ENCODE results near the gene PRR23C.

PRR23C gene

GRCh38 chr3:139044366-139045210 lies at the start of gene PRR23C:
TSS of gene PRR23C (minus strand) at chr3:139044892. CDS start at chr3:139044620, 272 bp downstream.
- no peaks in the 10 kb centered on the region for H3K9me3 ChIP-seq (ENCODE audit: control insufficient read depth, low read length)
- H3K9ac ChIP-seq (ENCODE audit: low read length) = no peak within 1 kb of the TSS
- no peaks in the 10 kb centered on the region for H3K36me3 ChIP-seq (ENCODE audit: control insufficient read depth, insufficient read depth, low read length, severe bottlenecking)
- H3K4me1 ChIP-seq (ENCODE audit: control insufficient read depth, insufficient read depth, low read length) = no peaks in the 10 kb centered on the region
- no peak for DNase-seq (ENCODE audit: low read depth)
- H3K27me3 ChIP-seq (replicated peaks; ENCODE audit: control insufficient read depth, insufficient read depth, low read length) = no peaks in the 10 kb centered on the region
- H3K4me3 ChIP-seq (ENCODE audit: low read length) = no peak within 1 kb of the TSS

- H3K27me3 ChIP-seq (replicated peaks; ENCODE audit: control insufficient read depth, insufficient read depth, low read length) = peaks cover 15% of the 10 kb centered on the region
- no peaks in the 10 kb centered on the region for H3K4me1 ChIP-seq (ENCODE audit: control insufficient read depth, insufficient read depth, low read length)
- peaks cover 26% of the 10 kb centered on the region for H3K9me3 ChIP-seq (ENCODE audit: control insufficient read depth, low read length)
- DNase-seq (ENCODE audit: low read depth) = no peak
- no peak overlapping the region for H3K4me3 ChIP-seq (ENCODE audit: low read length)
- H3K36me3 ChIP-seq (ENCODE audit: control insufficient read depth, insufficient read depth, low read length, severe bottlenecking) = no peaks in the 10 kb centered on the region
- H3K9ac ChIP-seq (ENCODE audit: low read length) = no peak overlapping the region
These were observed 49.1 kb upstream of the PRR23C start for GRCh38 chr3:139093840-139094239.

- Histone ChIP-seq H3K9ac (ENCODE audit: low read length) (no peak overlapping the region), H3K9me3 (ENCODE audit: control insufficient read depth, low read length) (peaks cover 16% of the 10 kb centered on the region), H3K4me1 (ENCODE audit: control insufficient read depth, insufficient read depth, low read length) (no peaks in the 10 kb centered on the region), H3K27me3 (replicated peaks; ENCODE audit: control insufficient read depth, insufficient read depth, low read length) (peaks cover 6% of the 10 kb centered on the region), H3K4me3 (ENCODE audit: low read length) (no peak overlapping the region), H3K36me3 (ENCODE audit: control insufficient read depth, insufficient read depth, low read length, severe bottlenecking) (no peaks in the 10 kb centered on the region)
- no peak for DNase-seq (ENCODE audit: low read depth)
These were observed 44.0 kb upstream of the PRR23C start for GRCh38 chr3:139088462-139089324.

- Histone ChIP-seq H3K36me3 (ENCODE audit: control insufficient read depth, insufficient read depth, low read length, severe bottlenecking) (no peaks in the 10 kb centered on the region), H3K4me1 (ENCODE audit: control insufficient read depth, insufficient read depth, low read length) (no peaks in the 10 kb centered on the region), H3K9me3 (ENCODE audit: control insufficient read depth, low read length) (peaks cover 23% of the 10 kb centered on the region), H3K27me3 (replicated peaks; ENCODE audit: control insufficient read depth, insufficient read depth, low read length) (peaks cover 6% of the 10 kb centered on the region), H3K9ac (ENCODE audit: low read length) (no peak overlapping the region), H3K4me3 (ENCODE audit: low read length) (no peak overlapping the region)
- DNase-seq (ENCODE audit: low read depth) = no peak
These were observed 42.9 kb upstream of the PRR23C start for GRCh38 chr3:139087621-139088020.

DNA sequence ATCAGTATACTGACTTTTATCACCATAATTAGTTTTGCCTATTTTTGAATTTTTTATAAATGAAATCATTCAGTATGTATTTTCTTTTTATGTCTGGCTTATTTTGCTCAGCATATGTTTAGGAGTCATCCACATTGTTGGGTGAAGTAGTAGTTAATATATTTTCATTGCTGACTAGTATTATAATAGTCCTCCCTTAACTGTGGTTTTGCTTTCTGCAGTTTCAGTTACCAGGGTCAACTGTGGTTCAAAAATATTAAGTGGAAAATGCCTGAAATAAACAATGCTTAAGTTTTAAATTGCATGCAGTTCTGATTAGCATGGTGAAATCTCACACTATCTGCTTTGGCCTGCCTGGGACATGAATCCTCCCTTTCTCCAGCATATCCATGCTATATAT lies 39.5 kb upstream of the PRR23C start:
- no peak for DNase-seq (ENCODE audit: low read depth)
- Histone ChIP-seq H3K27me3 (replicated peaks; ENCODE audit: control insufficient read depth, insufficient read depth, low read length) (no peaks in the 10 kb centered on the region), H3K4me3 (ENCODE audit: low read length) (no peak overlapping the region), H3K36me3 (ENCODE audit: control insufficient read depth, insufficient read depth, low read length, severe bottlenecking) (no peaks in the 10 kb centered on the region), H3K9me3 (ENCODE audit: control insufficient read depth, low read length) (peaks cover 14% of the 10 kb centered on the region), H3K4me1 (ENCODE audit: control insufficient read depth, insufficient read depth, low read length) (no peaks in the 10 kb centered on the region), H3K9ac (ENCODE audit: low read length) (no peak overlapping the region)

DNA sequence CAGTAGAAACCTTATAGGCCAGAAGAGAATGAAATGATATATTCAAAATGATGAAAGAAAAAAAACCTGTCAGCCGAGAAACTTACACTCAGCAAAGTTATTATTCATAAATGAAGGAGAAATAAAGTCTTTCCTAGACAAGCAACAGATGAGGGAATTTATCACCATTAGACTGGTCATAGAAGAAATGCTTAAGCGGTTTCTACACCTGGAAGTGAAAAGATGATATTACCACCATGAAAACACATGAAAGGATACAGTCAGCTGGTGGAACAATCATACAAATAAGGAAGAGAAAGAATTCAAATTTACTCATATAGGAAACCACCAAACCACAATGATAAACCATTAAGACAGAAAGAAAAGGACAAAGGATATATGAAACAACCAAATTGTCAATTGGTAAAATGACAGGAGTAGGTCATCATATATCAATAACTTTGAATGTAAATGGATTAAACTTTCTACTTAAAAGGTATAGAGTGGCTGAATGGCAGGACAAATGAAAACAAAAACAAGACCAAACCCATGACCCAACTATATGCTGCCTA lies 29.9 kb upstream of the PRR23C start:
- H3K4me3 ChIP-seq (ENCODE audit: low read length) = no peak overlapping the region
- H3K9me3 ChIP-seq (ENCODE audit: control insufficient read depth, low read length) = peaks cover 15% of the 10 kb centered on the region
- no peaks in the 10 kb centered on the region for H3K36me3 ChIP-seq (ENCODE audit: control insufficient read depth, insufficient read depth, low read length, severe bottlenecking)
- H3K4me1 ChIP-seq (ENCODE audit: control insufficient read depth, insufficient read depth, low read length) = no peaks in the 10 kb centered on the region
- no peaks in the 10 kb centered on the region for H3K27me3 ChIP-seq (replicated peaks; ENCODE audit: control insufficient read depth, insufficient read depth, low read length)
- no peak for DNase-seq (ENCODE audit: low read depth)
- H3K9ac ChIP-seq (ENCODE audit: low read length) = no peak overlapping the region

DNA sequence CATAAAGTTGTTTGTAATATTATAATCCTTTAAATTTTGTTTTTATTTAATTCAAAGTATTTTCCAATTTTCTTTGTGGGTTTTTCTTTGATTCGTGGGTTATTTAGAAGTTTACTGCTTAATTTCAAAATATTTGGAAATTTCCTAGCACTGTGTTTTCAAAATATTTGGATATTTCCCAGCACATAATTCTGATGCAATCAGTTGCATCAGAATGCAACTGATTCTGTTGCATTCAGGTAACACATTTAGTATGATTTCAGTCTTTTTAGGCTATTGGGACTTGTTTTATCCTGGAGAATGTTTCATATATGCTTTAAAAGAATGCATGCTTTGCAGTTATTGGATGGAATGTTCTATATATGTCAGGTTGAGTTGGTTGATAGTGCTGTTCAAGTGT lies 18.2 kb upstream of the PRR23C start:
- Histone ChIP-seq H3K9me3 (ENCODE audit: control insufficient read depth, low read length) (no peaks in the 10 kb centered on the region), H3K9ac (ENCODE audit: low read length) (no peak overlapping the region), H3K4me1 (ENCODE audit: control insufficient read depth, insufficient read depth, low read length) (peaks cover 9% of the 10 kb centered on the region), H3K36me3 (ENCODE audit: control insufficient read depth, insufficient read depth, low read length, severe bottlenecking) (no peaks in the 10 kb centered on the region), H3K4me3 (ENCODE audit: low read length) (no peak overlapping the region), H3K27me3 (replicated peaks; ENCODE audit: control insufficient read depth, insufficient read depth, low read length) (no peaks in the 10 kb centered on the region)
- no peak for DNase-seq (ENCODE audit: low read depth)

- H3K27me3 ChIP-seq (replicated peaks; ENCODE audit: control insufficient read depth, insufficient read depth, low read length) = no peaks in the 10 kb centered on the region
- peaks cover 20% of the 10 kb centered on the region for H3K9me3 ChIP-seq (ENCODE audit: control insufficient read depth, low read length)
- no peak for DNase-seq (ENCODE audit: low read depth)
- no peaks in the 10 kb centered on the region for H3K36me3 ChIP-seq (ENCODE audit: control insufficient read depth, insufficient read depth, low read length, severe bottlenecking)
- no peak overlapping the region for H3K9ac ChIP-seq (ENCODE audit: low read length)
- no peaks in the 10 kb centered on the region for H3K4me1 ChIP-seq (ENCODE audit: control insufficient read depth, insufficient read depth, low read length)
- no peak overlapping the region for H3K4me3 ChIP-seq (ENCODE audit: low read length)
These were observed 8.3 kb upstream of the PRR23C start for GRCh38 chr3:139052802-139053600.

GRCh38 chr3:139043554-139044365 lies 932 bp downstream of the PRR23C start:
- Histone ChIP-seq H3K9ac (ENCODE audit: low read length) (no peak overlapping the region), H3K9me3 (ENCODE audit: control insufficient read depth, low read length) (no peaks in the 10 kb centered on the region), H3K4me3 (ENCODE audit: low read length) (no peak overlapping the region), H3K36me3 (ENCODE audit: control insufficient read depth, insufficient read depth, low read length, severe bottlenecking) (no peaks in the 10 kb centered on the region), H3K27me3 (replicated peaks; ENCODE audit: control insufficient read depth, insufficient read depth, low read length) (no peaks in the 10 kb centered on the region), H3K4me1 (ENCODE audit: control insufficient read depth, insufficient read depth, low read length) (no peaks in the 10 kb centered on the region)
- DNase-seq (ENCODE audit: low read depth) = no peak

DNA sequence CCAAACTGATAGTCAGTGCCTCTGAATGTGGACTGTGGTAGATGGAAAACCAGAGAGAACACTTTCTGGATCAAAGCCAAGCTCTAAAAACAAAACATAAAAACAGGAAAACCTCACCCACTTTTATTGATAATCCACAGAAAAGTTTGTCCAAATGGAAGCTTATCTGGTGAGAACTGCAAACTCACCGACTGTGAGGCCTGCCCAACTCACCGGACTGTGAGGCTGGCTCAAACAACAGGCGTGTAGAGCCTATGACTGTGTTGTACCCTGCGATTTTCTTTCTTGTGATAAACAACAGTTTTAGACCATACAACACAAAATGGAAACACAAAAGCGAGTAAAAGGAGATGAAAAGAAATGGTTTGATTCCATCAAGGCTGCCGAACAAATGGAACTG lies 7.2 kb downstream of the PRR23C start:
- no peaks in the 10 kb centered on the region for H3K36me3 ChIP-seq (ENCODE audit: control insufficient read depth, insufficient read depth, low read length, severe bottlenecking)
- no peaks in the 10 kb centered on the region for H3K4me1 ChIP-seq (ENCODE audit: control insufficient read depth, insufficient read depth, low read length)
- no peaks in the 10 kb centered on the region for H3K27me3 ChIP-seq (replicated peaks; ENCODE audit: control insufficient read depth, insufficient read depth, low read length)
- H3K4me3 ChIP-seq (ENCODE audit: low read length) = no peak overlapping the region
- DNase-seq (ENCODE audit: low read depth) = no peak
- peaks cover under 1% of the 10 kb centered on the region for H3K9me3 ChIP-seq (ENCODE audit: control insufficient read depth, low read length)
- H3K9ac ChIP-seq (ENCODE audit: low read length) = no peak overlapping the region

Data from adipocyte (in vitro differentiated cells).